Lower leg skin (tissue), 4 donors: Measurements from ENCODE around the gene HHIP. TPM values are rescaled to one million over a fixed set of nuclear protein-coding genes. Genes with fewer than 3 reads are reported as not detected.

Experiments used
- DNase-seq, 2 donors: peaks; one replicate each; pipeline ENCODE4 v3.0.0-alpha.2; 2019; ENCODE audit warnings: low spot score in 2 of 2
- H3K4me3 ChIP-seq: fragments of 200-600 bp; sonication (generic); 2 replicates; pipeline ENCODE4 v1.5.1; 2017; ENCODE audit warnings: mild to moderate bottlenecking, low read depth; ENCODE audit not compliant: poor library complexity, severe bottlenecking
- POLR2A ChIP-seq, 2 donors: fragments of 450-650 bp; IDR thresholded peaks; one replicate each; pipeline ENCODE4 v1.6.1; 2016 to 2017; ENCODE audit warnings: antibody characterized with exemption in 2 of 2, mild to moderate bottlenecking in 1 of 2, moderate library complexity in 1 of 2
- WGBS, 2 donors: methylation state at CpG; one replicate each; pipeline ENCODE4 v1.1.5; 2018; 5-methylcytosine and 5-hydroxymethylcytosine counted together
- intact Hi-C: fragments of 100-400 bp; cut with DNase I; formaldehyde crosslinking; loops from one replicate; pipeline ENCODE4 v1.15.0; 2023; ENCODE audit warnings: low total_unique reads
- total RNA-seq, 4 donors: library from RNA; depleted of rRNA; stranded (reverse); fragments of >200 nt; gene quantifications; one replicate each; pipeline ENCODE4 v1.1.0, GENCODE V29; 2016
- TF ChIP-seq, protein P1 (sequence below), 3 donors: fragments of 450-650 bp; IDR thresholded peaks; one replicate each; pipeline ENCODE4 v1.5.1; 2016; ENCODE audit warnings: antibody characterized with exemption in 3 of 3, mild to moderate bottlenecking in 3 of 3, moderate library complexity in 2 of 3

The HHIP gene
- total RNA-seq, 4 donors from 2014 or later = 0.03 to 0.04 TPM; not detected in 2

DNA sequence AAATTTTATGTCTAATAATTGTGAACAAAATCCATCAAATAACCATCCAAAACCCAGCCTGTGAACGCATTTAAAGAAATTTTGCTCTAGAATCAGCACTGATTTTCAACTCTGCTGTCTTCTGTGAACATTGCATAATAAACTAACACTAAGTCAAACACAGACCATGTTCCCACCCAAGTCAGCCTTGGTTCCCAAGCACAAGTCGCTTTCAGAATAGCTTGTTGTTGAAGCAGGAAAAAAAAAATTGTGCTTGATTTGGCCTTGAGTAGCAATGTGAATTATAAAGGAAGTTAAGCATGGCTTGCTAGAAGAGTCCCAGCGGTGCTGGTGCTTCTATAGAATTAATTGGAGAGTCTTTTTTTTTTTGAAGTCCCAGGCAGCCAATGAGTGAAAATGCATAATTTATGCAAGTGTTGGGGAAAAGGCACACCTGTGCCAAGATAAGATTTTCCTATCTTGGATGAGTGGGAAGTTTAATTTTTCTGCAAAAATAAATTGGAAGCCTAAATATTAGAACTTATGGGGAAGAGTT lies 42.1 kb downstream of the HHIP start:
- no peak overlapping the region for H3K4me3 ChIP-seq
- TF ChIP-seq, protein P1, sequence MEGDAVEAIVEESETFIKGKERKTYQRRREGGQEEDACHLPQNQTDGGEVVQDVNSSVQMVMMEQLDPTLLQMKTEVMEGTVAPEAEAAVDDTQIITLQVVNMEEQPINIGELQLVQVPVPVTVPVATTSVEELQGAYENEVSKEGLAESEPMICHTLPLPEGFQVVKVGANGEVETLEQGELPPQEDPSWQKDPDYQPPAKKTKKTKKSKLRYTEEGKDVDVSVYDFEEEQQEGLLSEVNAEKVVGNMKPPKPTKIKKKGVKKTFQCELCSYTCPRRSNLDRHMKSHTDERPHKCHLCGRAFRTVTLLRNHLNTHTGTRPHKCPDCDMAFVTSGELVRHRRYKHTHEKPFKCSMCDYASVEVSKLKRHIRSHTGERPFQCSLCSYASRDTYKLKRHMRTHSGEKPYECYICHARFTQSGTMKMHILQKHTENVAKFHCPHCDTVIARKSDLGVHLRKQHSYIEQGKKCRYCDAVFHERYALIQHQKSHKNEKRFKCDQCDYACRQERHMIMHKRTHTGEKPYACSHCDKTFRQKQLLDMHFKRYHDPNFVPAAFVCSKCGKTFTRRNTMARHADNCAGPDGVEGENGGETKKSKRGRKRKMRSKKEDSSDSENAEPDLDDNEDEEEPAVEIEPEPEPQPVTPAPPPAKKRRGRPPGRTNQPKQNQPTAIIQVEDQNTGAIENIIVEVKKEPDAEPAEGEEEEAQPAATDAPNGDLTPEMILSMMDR (IDR thresholded peaks at IDR 0.05) = no peak
- TF ChIP-seq POLR2A (IDR thresholded peaks at IDR 0.05) = no peak
- WGBS, 2 donors = 90% methylated on average over 3 of the region's 3 CpGs
- intact Hi-C loops = no loop called here
- DNase-seq = no peak

DNA sequence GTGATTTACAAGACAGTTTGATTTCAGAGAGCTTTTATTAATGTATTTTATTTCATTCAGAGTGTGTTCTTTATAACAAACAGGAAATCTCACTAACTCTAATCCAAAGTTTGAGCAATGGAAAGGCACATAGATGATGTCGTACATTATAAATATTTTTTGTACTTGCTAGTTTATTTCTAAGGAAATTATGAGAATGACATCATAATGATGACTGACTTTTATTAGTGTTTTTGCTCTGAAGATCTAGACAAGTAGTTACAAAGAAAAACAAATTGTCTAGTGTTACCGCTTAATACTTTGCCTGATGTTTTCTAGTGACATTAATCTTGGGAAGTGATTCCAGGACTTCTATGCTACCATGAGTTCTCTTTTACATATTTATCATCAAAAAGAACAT lies 43.2 kb downstream of the HHIP start:
- 84 to 91% methylated on average over 2 of the region's 2 CpGs for WGBS, 2 donors
- intact Hi-C loops = no loop called here
- no peak overlapping the region for H3K4me3 ChIP-seq
- TF ChIP-seq POLR2A (IDR thresholded peaks at IDR 0.05) = no peak
- TF ChIP-seq, protein P1 (IDR thresholded peaks at IDR 0.05) = no peak
- no peak for DNase-seq

DNA sequence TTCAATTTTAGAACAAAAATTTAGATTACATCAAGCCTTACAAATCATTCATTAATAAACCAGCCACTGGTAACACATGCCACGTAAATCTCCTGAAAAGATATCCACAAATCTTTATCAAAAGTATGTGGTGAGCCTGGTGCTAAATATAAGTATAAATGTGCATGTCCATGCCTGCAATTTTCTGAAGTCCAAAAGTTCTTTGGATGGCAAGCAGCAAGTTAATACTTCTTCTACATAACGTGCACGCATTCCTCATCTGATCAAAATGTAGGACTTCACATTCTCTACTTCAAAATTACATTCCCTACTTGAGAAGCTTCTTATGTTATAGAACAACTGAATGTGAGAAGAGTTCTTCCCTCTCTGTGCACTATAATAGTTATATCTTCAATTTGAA lies 49.8 kb downstream of the HHIP start:
- TF ChIP-seq POLR2A (IDR thresholded peaks at IDR 0.05) = no peak
- TF ChIP-seq, protein P1 (IDR thresholded peaks at IDR 0.05) = no peak
- DNase-seq = no peak
- H3K4me3 ChIP-seq = no peak overlapping the region
- WGBS, 2 donors = 60 to 61% methylated on average over 3 of the region's 3 CpGs
- intact Hi-C loops = no loop called here

DNA sequence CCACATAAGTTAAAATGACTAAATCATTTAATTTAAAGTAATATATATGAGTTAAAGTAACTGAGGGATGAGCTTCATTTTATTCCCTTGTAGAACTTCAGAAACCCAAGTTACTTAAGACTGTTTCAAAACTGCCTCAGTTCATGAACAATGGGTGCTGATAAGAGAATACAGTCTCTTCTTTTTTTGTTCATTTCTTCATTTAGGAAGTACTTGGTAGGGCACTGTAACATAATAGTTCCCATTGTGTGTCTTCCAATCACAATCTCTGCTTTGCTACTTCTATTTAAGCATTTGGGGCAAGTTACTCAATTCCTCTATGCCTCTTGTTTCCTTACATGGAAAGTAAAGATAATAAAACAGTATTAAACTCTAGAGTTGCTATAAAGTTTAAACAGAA lies 50.4 kb downstream of the HHIP start:
- H3K4me3 ChIP-seq = no peak overlapping the region
- no peak for DNase-seq
- intact Hi-C loops = no loop called here
- TF ChIP-seq, protein P1 (IDR thresholded peaks at IDR 0.05) = no peak
- no peak for TF ChIP-seq POLR2A (IDR thresholded peaks at IDR 0.05)

DNA sequence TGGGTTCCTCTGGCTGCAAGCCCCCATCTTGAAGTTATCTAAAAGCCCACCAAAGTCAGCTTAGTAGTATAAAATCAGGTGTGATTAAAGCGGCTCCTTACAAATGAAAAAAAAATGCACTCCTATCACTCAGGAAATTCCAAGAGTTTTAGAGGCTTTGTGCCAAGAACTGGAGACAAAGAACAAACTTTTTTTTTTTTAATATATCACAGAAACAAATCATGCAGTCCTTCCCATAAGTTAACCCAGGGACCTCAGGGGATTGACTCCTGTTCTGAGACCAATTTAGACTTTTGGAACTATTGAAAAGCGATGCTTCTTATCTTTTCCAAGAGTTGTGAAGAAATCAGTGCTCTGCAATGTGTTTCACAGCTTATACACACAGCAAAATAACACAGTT lies 53.6 kb downstream of the HHIP start:
- no peak overlapping the region for H3K4me3 ChIP-seq
- TF ChIP-seq, protein P1 (IDR thresholded peaks at IDR 0.05) = no peak
- no peak for TF ChIP-seq POLR2A (IDR thresholded peaks at IDR 0.05)
- WGBS, 2 donors = 43 to 50% methylated on average over 2 of the region's 2 CpGs
- intact Hi-C loops = no loop called here
- DNase-seq = no peak

DNA sequence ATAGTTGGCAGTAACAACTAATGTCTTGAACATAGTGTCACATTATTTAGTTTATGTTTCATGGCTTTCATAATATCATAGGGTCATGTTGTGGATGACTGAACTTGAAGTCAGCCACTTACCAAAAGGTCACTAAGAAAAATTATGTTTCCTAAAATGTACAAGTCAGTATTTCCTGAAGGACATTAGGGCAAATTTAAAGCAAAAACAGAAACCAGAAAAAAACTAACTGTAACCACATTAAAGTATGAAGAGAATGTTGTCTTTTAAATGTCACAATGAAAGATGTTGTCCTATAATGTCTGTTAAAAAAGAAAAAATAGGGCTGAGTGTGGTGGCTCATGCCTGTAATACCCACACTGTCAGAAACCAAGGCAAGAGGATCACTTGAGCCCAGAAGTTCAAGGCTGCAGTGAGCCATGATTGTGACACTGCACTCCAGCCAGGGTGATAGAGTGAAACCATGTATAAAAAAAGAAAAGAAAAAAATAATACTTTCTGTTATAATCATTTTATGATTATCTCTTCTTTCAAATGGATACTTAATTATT lies 55.8 kb downstream of the HHIP start:
- intact Hi-C loops = no loop called here
- DNase-seq = no peak

More for the DNA sequence above, 55.8 kb downstream of the HHIP start:
- no peak for TF ChIP-seq POLR2A (IDR thresholded peaks at IDR 0.05)
- TF ChIP-seq, protein P1 (IDR thresholded peaks at IDR 0.05) = no peak
- H3K4me3 ChIP-seq = no peak overlapping the region
